ENCODE data around the gene TEX12.
"Not testable (repeated sequence)": the region's sequence is repeated elsewhere in the genome, so short reads cannot be mapped to it uniquely, and the experiment has no call there.

The TEX12 gene, protein sequence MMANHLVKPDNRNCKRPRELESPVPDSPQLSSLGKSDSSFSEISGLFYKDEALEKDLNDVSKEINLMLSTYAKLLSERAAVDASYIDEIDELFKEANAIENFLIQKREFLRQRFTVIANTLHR

DNA sequence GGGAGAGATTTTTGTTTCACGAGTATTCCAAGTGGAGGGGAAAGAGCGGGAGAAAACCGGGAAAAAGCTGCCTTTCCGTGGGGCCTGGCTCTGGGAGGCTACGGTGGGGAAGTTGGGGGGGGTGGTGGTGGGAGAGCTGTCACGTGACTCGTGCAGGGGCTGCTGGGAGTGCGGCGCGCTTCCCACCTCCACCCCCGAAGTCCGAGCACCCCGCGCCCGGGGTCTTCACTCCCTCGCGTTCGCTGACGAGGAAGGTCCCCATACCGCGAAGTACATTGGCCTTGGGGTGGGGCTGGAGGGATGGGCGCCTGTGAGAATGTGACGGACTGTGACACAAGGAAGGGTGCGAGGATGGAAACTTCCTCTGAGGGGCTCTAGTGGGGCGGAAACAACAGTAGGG is at the start of gene TEX12:
Gene TEX12, plus strand, starts transcription at position 228 of the 400 bp plus-strand sequence. CDS start 1,897 bp downstream, outside the sequence.
- no peak within 1 kb of the TSS for H3K4me3 ChIP-seq (ENCODE audit: low read depth, low read length)
- no peak for DNase-seq (ENCODE audit: low read depth)

DNA sequence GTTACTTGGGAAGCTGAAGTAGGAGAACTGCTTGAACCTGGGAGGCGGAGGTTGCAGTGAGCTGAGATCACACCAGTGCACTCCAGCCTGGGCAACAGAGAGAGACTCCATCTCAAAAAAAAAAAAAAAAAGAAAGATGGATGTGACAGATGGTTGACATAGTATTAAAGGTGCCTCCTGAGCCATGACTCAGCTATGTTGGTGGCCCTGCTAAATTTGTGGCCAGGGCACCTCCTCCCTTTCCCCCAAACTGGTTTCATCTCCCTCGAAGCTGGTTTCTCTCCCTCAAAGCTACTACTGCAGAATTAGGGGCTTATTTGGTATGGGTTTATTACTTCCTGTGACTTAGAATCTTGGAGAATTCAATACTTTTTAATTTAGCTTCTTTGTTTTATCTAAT is 49.0 kb upstream of the TEX12 start:
- H3K4me3 ChIP-seq (ENCODE audit: low read depth, low read length), result no peak overlapping the region
- DNase-seq (ENCODE audit: low read depth), result no peak

DNA sequence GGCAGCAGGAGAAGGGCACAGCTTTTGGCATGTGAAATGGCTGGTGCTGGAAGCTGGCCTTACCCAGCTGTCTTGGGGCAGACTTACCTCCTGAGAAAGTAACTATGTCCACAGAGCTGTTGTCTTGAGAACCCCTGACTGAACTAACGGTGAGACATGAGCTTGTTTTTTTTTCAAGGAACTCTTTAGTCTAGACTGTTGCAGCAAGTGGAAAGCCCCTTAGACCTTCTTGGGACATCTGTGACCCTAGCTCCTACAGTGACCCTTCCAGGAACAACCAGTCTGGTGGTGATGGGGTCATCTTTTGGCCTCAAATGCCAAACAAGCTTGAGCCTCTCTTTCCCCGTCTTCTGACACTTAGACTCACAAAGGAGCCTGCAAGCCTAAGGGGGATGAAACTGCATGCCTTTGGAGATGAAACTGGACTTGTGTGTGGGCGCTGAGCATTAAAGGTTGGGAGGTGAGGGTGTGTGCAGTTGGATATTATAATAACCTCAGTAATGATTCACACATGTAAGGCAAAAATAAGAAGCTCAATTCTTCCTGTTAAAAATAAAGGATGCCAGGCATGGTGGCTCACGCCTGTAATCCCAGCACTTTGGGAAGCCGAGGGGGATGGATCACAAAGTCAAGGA is 45.1 kb upstream of the TEX12 start:
- no peak overlapping the region for H3K4me3 ChIP-seq (ENCODE audit: low read depth, low read length)
- DNase-seq (ENCODE audit: low read depth), result no peak

DNA sequence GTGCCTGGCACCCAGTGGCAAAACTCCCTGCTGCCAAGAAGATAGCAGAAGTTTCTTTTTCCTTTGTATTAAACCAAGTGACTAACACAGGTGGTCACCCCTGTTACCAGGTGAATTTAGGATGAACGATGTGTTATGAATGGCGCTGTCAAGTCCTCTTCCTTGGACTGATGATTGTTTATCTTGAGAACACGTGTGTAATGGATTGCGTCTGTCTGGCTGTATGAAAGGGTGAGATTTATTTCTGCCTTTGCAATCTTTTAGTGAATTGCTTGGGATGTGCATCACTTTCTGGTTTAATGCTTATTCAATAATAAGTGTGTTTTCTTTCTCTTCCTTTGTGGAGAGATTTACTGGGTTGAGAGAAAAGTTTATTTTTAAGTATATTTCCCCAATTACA is 44.0 kb upstream of the TEX12 start:
- no peak for DNase-seq (ENCODE audit: low read depth)
- H3K4me3 ChIP-seq (ENCODE audit: low read depth, low read length), result no peak overlapping the region

DNA sequence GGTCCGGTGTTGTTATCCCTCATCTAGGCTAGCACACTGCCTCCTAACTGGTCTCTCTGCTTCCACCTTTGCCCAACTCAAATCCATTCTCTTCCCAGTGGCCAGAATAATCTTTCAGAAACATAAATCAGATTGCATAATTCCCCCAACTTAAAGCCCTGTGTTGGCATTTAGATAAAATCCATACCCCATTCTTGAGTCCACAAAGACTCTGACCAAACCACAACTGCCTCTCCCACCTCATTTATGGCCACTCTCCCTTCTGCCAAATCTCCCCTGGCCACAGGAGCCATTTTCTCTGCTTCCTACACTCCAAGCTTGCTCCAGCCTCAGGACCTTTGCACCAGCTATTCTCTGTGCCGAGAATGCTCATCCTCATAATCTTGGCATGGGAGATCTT is 40.1 kb upstream of the TEX12 start:
- DNase-seq (ENCODE audit: low read depth), result no peak
- H3K4me3 ChIP-seq (ENCODE audit: low read depth, low read length), result no peak overlapping the region

DNA sequence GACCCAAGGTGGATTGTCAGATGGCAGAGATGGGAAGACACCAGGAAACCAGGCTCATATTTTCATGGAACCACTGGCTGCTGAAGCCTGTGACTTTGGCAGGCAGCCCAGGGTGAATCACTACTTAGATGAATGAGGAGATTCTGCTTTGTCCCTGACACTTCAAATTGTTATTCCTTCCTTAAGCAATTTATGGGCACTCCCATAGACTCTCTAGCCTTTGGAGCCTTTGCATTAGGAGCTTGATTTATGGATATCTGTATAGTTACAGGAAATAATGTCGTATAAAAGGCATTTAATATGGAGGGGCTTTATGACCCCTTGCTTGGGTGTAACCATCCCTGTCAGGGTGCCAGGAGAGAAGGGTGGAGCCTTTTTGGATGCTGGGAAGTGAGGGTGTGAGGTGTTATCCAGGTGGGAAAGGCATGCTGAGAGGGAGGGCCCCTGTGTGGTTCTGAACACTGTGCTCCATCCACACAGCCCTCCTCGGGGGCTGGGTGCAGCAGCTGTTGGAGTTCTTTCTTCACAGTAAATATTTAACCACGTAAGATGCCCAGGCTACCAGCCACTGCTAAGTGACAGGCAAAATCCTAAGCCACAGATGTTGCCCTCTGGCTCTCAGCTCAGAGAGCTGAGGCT is 38.6 kb upstream of the TEX12 start:
- H3K4me3 ChIP-seq (ENCODE audit: low read depth, low read length), result no peak overlapping the region
- peak; percentile 65 for DNase-seq (ENCODE audit: low read depth)

DNA sequence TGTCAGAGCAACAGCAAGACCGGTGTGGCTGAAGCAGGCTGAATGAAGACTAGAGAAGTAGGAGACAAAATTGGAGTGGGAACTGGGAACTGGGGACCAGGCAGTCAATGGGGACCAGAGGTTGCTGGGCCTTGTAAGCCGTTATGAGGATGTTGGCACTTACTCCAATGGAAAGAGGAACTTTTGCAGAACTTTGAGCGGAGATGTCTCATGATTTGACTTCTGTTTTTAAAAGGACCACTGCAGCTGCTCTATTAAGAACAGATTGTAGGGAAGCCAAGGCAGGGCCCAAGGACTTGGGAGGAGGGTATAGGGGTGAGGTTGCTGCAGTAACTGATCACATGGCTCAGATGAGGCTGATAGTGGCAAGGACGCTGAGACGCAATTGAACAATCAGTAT is 37.5 kb upstream of the TEX12 start:
- DNase-seq (ENCODE audit: low read depth), result no peak
- H3K4me3 ChIP-seq (ENCODE audit: low read depth, low read length), result no peak overlapping the region

DNA sequence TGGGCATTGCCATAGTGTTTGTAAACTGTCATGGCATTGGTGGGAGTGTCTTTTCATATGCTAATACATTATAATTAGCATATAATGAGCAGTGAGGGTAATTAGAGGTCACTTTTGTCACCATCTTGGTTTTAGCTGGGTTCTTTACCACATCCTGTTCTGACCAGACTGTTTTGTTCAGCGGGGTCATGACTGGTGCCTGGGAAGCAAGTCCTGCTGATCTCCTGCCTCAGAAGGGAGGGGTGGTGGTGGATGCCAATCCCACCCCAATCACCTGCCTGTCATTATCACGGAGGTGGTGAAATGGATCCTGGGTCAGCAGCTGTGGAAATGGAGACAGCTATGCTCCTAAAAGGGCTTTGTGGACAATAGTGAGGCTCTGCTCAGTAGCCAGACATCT is 34.4 kb upstream of the TEX12 start:
- no peak overlapping the region for H3K4me3 ChIP-seq (ENCODE audit: low read depth, low read length)
- DNase-seq (ENCODE audit: low read depth), result no peak

DNA sequence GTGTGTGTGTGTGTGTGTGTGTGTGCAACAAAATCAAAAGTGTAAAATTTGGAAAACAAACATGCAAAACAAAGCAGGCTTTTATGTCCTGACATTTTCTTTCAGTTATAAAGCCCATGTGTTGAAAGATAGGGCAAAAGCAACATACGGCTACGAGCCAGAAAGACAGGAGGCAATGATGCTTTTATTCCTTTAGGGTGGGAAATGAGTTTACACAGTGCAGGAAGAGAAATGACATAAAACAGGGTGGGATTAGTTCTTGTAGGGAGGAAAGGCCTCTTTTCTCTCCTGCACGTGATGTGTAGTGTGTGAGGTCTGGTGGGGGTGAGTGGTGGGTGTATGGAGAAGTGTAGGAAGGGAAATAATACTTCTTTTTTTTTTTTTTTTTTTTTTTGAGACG is 32.7 kb upstream of the TEX12 start:
- no peak overlapping the region for H3K4me3 ChIP-seq (ENCODE audit: low read depth, low read length)
- DNase-seq (ENCODE audit: low read depth), result no peak

DNA sequence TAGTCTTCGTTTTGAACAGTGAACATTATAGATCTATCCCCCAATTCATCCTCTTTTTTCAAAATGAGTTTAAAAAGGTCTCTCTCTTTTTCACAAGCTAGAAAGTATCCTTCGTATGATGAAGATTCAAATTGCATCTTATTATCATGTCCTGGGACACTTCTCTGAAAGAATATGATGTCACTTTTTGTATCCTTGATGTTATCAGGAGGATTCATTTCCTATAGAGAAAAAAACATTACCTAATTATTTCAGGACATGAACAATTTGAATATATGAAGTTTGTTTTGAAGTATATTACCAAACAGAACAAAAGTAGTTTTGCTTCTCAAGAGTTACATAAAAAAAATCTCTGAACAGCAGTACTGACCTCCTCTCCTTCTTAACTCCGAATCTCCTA is 23.6 kb upstream of the TEX12 start:
- H3K4me3 ChIP-seq (ENCODE audit: low read depth, low read length), result no peak overlapping the region
- no peak for DNase-seq (ENCODE audit: low read depth)

DNA sequence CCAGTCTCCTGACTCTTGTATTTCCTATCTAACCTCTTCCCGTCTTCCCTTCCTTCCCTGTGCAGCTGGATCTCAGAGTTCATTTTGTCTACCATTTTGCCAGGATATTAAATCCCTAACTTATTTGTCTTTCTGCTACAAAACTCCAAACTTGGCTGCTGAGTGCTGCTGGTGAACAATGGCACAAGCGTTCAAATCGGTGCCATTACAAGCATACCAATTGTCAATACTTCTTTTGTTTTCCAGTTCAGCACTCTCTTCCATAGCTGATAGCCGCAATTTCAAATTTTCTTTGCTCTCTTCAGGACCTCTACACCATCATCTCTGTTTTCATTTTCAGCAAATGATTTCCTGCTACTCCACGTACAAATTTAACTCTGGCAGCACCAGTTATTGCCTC is 16.7 kb upstream of the TEX12 start:
- no peak overlapping the region for H3K4me3 ChIP-seq (ENCODE audit: low read depth, low read length)
- DNase-seq (ENCODE audit: low read depth), result no peak

DNA sequence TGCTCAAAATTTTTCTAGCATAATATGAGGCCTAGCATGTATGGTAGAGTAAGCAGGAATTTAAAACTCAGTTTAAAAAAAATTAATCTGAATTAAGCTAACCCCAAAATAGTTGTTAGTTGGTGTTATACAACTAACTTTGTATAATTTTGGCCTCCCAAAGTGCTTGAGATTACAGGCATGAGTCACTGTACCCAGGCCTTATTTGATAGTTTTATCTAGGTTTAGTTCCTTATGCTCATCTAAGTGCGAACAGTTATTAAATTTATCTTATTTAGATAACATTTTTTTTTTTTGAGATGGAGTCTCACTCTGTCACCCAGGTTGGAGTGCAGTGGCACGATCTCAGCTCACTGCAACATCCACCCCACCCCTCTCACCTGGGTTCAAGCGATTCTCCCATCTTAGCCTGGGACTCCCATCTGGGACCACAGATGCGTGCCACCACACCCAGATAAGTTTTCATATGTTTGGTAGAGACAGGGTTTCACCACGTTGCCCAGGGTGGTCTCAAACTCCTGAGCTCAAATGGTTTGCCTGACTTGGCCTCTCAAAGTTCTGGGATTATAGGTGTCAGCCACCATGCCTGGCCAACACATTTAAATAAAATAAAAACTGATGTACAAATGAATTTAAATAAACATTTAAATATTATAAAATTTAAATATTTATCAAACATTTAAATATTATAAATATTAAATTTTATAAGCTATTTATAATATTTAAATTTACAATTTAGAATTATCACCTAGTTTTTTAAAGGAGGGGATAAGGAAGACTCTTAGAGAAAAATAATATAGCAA is 10.8 kb upstream of the TEX12 start:
- no peak overlapping the region for H3K4me3 ChIP-seq (ENCODE audit: low read depth, low read length)
- no peak for DNase-seq (ENCODE audit: low read depth)

DNA sequence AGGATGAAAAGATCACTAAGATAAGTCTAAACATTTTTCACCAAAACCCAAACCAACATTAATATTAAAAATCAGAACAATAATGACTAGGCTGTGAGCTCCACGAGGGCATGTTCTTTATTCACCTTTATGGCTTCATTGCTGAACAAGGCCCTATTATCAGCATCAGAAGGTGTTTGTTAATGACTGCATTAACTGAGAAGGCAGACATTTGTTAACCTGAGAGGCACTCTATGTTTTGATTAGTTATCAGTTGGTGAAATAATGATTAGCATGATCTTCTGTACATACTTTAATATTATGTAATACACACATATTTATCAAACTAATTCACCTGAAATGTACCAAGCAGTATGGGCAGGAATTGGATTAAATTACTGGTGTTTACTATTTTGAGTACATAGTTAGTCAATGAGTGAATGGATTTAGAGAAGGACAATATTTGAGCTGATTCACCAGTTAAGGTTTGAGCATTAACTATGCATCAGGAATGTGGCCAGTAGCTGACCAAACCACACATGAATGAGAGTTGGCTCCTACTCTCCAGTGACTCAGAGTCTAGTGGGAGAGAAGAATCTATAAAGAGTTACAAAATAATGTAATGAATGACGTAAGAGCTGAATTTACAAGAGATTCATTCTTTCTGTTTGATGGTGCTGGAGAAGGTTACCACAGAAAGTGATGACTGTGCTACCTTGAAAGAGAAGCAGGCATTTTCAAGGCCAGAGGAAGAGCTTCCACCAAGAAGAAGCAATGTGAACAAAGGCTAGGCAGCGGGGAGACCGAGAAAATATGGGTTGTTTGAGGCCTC is 10.0 kb upstream of the TEX12 start:
- H3K4me3 ChIP-seq (ENCODE audit: low read depth, low read length), result no peak overlapping the region
- peak; percentile 95 for DNase-seq (ENCODE audit: low read depth)

DNA sequence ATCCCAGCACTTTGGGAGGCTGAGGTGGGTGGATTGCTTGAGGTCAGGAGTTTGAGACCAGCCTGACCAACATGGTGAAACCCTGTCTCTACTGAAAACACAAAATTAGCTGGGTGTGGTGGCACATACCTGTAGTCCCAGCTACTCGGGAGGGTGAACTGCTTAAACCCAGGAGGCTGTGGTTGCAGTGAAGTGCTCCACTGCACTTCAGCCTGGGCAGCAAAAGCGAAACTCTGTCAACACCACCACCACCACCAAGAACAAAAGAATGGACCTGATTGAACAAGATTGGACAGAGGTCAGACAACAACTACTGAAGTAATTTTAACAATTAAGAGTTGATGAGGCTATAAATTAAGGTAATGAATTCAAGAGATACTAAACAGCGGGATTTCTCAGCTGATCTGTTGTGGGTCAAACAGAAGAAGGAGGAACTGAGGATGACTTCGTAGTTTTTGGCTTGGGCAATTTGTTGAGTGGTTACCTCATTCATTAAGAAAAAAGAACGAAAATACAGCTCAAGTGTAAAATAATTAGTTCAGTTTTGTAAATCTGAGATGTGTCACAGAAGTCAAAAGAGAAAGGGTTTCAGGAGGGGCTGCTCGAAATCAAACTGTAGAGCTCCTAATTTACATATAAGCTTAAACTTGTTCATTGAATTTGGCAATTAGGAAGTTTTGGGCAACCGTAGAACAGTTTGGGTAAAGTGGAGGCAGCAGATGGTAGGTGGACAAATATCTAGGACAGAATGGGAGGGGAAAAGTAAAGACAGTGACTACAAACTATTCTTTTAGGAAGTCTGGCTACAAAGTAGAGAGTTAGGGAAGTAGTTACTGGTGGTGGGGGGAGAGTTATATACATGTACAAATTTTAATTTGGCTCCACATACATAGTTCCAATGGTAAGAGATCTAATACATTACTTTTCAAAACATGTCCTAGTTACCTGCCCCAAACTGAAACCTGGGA is 7.8 kb upstream of the TEX12 start:
- DNase-seq (ENCODE audit: low read depth), result no peak
- H3K4me3 ChIP-seq (ENCODE audit: low read depth, low read length), result no peak overlapping the region

DNA sequence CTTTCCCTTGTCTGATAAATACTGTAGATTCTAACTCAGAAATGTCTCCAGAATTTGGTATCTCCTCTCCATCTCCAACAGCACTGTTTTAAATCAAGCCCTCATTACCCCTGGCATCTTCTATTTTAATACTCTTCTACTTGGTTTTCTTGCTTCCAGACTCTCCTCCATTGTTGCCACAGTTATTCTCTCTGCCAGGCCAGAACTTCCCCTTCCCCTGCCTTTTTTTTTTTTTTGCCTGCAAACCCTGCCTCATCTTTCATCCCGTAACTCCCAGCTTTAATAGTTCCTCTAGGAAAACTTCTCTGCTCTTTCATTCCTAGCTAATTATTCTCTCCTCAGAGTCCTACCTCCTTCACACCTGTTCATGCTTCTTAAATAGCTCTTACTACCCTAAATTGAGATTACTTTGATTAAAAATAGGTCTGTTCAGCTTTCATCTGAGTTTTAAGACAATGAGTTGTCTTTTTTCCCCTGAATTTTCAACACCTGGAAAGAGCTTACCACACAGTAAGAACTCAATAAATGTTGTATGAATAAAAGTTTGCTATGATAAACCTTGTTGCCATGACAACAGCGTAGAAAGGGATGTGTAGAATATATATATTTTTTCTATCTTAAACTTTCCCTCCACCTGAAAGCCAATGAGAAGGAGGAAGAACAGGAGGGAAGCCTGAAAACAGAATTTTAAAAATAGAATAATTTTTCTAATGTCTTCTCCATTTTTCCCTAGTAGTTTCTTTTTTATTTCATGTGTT is 6.9 kb upstream of the TEX12 start:
- no peak overlapping the region for H3K4me3 ChIP-seq (ENCODE audit: low read depth, low read length)
- no peak for DNase-seq (ENCODE audit: low read depth)

DNA sequence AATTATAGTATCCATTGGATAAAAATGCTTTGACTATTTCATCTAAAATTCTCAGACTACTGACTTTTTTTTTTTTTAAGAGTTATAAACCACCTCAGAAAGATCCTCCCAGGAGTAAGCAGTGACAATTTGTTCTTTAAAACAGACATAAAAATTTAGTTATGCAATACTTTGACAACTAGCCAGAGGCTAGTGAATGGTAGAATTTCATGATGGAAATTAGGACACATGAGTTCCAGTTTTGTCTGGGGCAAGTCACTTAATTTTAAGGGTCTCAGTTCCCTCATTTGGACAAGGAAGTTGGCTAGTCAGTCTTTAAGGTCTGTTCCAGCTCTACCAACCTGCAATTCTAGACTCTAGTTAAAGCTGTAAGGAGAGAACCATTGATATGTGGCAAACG is 6.2 kb upstream of the TEX12 start:
- DNase-seq (ENCODE audit: low read depth), result peak; percentile 2
- H3K4me3 ChIP-seq (ENCODE audit: low read depth, low read length), result no peak overlapping the region

DNA sequence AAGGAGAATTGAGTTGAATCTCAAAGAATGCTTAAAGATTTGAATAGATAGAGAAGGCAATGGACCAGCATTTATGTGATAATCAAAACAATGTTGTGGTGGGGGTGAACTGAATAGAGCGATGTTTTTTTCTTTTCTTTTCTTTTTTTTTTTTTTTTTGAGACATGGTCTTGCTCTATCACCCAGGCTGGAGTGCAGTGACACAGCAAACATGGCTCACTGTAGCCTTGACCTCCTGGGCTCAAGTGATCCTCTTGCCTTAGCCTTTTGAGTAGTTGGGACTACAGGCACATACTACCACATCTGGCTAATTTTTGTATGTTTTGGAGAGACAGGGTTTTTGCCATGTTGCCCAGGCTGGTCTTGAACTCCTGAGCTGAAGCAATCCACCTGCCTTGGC is 5.0 kb upstream of the TEX12 start:
- not testable (repeated sequence) for DNase-seq (ENCODE audit: low read depth); H3K4me3 ChIP-seq (ENCODE audit: low read depth, low read length)
